GM19463 (cell line): Measurements from ENCODE around the gene C10orf105.
A peak's percentile ranks its signal among the peaks of the same experiment; 100 is the strongest.

Experiments
- ATAC-seq: cut with Tn5 transposase; IDR thresholded peaks from one replicate; pipeline ENCODE4 v1.9.1; 2021; ENCODE audit warnings: mild to moderate bottlenecking, moderate library complexity; ENCODE audit not compliant: unreplicated experiment

Gene C10orf105

DNA sequence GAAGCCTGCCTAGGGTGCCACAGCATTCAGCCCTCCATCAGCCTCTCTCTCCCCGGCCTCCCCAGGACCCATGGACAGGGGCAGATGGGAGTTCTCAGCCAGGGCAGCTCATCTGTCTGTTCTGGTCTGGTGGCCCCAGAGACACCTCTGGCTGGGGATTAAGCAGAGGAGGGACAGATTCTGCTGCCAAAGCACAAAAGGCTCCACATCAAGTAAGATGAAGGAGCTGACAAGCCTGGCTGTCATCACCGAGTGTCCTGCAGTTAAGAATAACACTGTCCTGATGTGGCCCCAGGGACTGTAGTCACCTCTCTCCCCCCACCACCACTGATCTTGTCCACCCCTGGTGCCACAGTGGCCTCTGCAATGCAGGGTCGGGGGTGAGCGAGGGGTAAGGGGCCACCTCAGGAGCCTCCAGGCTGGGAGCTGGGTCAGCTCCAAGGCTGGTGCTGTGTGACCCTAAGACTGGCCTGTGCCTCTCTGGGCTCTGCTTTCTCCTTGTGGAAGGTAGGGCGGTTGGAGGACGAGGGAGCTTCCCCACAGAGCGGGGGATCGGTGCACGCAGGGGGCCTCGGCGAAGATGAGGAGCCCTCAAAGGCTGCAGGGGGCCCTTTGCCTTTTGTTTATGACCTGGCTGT lies 18.7 kb downstream of the C10orf105 start:
- ATAC-seq, result no peak

DNA sequence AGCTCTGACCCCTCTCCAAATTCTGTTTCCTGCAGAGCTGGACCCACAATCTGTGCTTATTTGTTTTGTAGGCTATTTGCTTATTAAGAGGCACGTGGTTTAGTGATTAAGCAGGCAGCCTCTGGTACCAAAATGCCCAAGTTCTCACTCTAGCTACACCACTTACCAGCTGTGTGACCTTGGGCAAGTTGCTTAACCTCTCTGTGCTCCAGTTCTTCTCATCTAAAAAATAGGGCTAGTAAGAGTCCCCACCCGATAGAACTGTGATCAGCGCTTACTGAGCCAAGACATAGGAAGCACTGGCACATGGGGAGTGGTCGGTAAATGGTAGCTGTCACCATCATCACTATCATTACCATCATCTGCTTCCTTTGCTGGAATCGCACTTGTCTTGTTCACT lies 20.8 kb downstream of the C10orf105 start:
- no peak for ATAC-seq

DNA sequence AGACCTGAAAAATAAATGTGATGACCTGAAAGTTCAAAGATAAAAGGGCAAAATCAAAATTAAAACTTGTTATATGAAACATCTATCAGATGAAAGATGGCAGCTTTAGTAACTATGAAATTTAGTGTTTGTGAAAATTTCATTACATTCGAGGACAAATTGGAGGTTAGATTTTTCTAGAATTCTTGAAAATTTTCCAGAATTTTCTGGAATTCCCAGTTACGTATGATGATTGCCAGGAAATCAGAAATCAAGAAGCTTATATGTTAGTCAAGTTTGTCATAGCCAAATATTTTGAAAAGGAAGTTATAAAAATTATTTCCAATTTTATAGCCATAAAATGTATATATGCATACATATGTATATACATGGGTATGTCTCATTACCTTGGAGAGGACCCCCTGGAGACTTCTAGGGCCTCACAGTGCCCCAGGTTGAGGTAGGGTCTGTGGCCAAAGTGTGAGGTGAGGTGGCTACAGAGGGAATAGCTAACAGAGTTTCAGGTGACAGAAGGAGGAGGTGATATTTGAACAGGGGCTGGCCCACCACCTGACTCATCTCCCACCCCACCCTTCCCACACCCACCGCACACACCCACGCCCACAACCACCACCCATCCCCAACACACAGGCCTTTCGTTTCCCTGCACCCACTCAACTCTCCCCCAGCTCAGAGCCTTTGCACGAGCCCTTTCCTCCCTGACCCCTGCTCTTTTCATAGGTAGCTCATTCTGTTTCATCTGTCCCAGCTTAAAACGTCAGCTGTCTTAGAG lies 21.5 kb downstream of the C10orf105 start:
- ATAC-seq, result no peak

DNA sequence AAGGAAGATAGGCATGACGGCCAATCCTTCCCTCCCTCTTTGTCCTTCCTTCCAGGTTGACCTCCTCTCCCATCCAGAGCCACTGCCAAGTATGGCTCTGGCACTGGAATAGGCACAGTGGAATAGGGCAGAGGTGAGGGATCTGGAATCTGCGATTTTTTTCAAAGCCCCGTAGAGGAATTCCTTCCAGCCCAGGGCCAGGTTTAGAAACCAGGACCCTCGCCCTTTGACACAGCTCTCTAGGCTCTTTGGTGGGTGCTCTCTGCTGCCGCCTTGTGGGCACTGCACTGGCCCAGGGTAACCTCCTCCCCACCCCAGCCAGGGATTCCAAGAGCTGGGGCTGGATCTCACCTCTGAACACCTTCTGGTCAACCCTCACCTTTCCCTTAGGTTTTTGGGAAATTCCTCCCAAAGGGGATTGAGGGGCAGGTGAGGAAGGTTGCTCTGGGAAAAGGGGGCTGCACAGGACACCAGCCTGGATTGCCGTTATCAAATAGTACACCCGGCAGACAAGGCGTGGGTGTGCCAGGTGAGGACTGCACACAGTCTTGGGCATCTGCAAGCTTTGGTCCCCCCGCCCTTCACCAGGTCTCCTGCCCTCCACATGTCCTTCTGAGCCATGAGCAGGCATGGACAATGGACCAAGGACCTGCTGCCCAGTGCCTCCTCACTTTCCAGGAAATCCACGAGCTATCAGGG lies 22.8 kb downstream of the C10orf105 start:
- no peak for ATAC-seq

DNA sequence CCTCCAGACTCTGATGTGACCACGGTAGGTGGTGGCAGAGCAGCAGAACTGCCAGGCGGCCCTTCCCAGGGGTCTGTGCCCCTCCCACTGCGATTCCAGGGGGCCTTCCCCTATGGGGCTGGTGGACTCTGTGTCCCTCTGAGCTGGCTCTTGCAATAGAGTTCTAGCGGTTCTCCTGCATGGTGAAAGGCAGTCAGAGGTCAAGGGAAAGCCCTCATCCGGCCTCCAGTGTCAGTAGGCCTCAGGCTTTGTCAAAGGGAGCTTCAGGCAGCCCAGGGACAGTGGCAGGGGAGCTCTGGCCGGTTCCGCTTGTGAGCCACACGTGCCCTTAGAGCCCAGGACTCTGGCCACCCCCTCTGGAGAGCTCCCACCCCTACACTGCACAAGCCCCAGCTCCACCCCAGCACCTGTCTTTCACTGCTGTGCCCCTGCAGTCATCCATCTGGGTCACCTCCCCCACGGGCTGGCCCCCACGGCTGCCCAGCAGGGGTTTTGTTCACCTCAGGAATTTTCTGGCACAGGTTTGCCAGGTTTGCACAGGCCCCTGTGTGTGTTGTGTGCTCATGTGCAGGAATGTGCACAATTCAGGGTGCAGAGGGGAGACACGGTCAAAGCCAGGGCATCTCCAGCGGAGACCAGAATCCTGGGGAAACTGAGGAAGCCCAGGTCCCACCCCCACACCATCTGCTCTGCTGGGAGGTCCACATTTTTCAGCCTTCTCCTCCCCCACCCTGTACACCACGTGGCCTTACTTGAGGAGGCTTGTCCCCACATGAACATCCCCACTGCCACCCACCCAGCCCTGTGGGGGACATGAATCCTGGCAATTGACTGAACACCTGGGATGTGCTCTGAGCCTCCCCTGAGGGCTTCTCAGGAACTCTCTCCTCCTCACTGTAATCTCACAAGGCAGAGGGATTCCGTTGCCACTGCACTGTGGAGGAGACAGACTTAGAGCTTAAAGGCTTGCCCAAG lies 23.8 kb downstream of the C10orf105 start:
- ATAC-seq, result no peak

DNA sequence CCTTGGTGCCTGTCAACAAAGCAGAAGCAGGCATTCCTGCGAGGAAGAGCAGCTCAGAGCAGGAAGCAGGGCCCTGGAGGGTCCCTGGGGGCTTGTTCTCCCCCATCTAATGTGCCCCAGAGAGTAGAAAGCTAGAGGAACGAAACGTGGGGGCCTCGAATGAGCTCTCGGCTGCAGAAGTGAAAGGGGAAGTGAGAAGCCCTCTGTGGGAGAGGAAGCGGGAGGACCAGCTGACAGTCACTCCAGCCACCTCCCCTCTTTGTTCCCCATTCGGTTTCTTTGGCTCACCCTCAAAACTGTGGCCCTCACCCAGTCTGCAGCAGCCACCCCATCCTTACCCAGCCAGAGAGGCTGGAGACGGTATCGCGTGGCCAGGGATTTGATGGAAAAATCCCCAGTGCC lies 25.0 kb downstream of the C10orf105 start:
- peak; percentile 81 for ATAC-seq

DNA sequence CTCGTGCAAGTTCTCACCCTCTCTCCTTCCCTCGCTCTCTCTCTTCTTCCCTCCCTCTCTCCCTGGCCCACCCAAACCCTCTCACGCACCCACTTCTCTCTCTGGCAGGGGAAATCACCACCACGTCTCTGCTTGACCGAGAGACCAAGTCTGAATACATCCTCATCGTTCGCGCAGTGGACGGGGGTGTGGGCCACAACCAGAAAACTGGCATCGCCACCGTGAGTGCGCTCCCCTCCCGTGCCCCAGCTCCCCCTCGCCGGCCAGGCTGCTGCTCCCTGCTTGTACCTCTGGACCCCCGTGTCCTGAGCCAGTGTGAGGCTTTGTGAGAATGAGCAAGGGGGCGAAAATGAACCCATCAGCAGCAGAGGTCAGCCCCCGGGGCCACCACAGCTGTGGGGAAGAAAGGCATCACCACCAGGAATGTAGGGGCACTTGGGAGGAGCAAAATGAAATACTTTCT lies 25.5 kb downstream of the C10orf105 start:
- no peak for ATAC-seq

DNA sequence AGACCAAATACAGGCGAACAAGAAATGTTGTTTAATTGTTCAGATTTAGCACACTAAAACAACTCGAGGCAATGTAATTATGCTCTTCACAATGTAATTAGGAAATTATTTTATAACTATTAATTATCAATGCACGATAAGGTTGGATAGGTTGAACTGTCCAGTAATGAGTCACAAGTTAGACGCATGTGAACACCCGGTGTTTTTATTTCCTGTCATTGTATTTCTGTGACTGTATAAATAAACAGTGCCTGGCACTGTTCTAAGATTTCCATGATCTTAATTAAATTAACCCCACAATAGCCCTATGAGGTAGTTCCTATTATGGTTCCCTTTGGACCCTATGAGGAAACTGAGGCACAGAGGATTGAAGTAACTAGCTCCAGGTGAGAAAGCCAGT lies 26.2 kb downstream of the C10orf105 start:
- ATAC-seq, result no peak

DNA sequence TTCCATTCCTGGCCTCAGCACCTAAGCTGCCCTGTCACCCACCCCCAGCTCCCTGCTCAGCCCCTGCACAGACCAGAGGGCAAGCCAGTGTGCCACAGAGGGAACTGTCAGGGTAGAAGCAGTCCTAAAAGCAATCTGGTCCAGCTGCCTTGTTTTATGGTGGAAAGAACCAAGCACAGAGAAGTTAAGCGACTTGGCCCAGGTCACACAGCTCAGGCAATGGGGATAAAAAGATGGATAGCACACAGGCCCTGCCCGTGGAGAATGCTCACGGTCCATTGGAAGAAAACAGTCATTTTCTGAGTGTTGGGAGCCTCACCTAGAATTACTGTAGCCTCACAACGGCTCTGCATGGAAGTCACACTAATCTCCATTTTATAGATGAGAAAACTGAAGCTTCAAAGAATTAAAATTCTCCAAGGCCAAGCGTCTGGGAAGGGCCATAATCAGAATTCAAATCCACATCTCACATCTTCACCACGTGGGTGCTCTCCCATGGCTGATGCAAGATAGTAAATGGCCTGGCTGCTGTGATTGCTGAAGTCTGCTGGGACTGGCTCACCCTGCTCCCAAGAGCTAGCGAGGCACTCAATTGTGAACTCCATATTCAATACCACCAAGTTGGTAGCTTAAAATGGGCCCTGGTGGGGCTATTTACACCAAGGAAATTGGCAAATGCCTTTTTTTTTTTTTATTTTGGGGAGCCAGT lies 26.8 kb downstream of the C10orf105 start:
- no peak for ATAC-seq

DNA sequence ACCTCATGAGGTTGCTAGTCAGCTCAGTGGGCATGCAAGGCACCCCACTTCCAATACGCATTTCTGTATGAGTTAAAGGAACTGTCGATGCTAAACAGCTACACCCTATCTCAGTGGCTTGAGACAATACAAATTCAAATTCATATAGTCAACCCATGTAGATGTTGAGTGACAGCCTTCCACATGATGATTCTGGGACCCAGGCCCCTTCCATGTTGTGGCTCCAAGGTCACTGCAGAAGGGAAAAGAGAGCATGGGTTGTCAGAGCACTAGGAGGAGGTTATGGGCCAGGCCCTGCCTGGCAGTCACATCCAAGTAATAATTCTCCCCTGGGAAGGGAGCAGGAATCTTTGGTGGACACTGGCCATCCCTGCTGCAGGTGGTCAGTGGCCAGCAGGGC lies 28.2 kb downstream of the C10orf105 start:
- ATAC-seq, result no peak

DNA sequence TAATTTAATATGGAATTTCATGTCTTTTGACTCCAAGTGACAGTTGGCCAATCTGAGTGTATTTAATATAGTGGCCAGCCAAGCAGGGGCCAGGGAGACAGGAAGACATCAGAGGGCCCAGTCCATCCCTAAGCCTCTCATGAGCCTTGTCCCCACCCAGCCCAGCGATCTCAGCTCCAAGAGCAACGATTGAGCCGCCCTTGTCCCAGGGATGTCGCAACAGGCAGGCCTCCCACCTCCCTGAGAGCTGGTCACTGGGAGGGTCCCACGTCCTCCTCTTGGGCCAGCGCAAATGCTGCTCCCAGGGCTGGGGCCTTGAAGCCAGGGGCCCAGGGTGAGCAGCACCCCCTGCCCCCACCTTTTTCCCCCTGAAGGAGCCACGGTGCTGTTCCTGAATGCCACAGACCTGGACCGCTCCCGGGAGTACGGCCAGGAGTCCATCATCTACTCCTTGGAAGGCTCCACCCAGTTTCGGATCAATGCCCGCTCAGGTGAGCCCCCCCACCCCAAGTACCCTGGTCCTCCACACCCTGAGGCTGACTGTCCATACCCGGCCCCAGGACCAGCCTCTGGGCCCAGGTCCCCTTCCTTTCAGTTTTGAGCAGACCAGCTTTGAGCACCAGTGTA lies 29.4 kb downstream of the C10orf105 start:
- no peak for ATAC-seq

DNA sequence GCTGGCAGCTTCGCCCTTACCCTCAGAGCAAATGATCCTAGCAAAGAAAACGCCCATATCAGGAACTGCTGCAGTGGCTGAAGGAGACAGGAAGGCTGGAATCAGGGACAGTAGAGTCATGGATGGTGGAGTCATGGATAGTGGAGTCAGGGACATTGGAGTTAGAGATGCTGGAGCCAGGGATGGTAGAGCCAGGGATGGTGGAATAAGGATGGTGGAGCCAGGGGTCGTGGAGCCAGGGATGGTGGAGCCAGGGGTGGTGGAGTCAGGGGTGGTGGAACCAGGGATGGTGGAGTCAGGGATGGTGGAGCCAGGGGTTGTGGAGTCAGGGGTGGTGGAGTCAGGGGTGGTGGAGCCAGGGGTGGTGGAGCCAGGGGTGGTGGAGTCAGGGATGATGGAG lies 31.3 kb downstream of the C10orf105 start:
- ATAC-seq, result no peak

DNA sequence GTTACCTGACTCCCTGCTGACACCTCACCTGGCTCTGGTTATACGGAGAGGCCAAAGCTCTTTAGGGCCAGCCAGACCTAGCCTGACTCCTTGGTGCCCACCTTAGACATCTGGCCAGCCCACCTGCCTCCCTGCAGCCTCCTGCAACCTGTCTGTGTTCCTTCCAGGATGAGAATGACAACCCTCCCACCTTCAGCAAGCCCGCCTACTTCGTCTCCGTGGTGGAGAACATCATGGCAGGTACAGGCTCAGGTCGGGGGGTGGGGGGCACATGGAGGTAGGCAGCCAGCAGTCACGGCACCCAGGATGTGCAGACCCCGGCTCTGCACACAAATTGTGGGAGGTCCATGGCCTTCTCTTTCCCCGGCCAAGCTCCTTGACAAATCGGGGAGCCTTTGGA lies 32.1 kb downstream of the C10orf105 start:
- ATAC-seq, result no peak

DNA sequence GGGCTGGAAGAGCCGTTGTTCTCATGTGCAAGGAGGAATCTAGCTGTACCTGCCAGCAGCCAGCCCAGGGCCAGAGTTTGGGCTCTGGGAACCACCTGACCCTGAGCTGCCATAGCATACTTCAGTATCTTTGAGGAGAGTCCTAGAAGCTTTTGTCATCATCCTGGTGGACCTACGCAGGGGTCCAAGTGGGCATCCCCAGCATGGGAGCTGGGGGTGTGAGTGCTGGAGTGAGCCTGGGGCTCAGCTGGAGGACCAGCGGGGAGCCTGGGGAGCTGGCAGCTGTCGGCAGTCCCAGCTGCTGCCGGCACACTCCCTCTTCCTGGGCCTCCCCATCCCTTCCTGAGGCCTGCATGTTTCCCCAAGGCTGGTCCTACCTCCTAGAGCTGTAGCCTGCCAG lies 32.5 kb downstream of the C10orf105 start:
- ATAC-seq, result no peak

DNA sequence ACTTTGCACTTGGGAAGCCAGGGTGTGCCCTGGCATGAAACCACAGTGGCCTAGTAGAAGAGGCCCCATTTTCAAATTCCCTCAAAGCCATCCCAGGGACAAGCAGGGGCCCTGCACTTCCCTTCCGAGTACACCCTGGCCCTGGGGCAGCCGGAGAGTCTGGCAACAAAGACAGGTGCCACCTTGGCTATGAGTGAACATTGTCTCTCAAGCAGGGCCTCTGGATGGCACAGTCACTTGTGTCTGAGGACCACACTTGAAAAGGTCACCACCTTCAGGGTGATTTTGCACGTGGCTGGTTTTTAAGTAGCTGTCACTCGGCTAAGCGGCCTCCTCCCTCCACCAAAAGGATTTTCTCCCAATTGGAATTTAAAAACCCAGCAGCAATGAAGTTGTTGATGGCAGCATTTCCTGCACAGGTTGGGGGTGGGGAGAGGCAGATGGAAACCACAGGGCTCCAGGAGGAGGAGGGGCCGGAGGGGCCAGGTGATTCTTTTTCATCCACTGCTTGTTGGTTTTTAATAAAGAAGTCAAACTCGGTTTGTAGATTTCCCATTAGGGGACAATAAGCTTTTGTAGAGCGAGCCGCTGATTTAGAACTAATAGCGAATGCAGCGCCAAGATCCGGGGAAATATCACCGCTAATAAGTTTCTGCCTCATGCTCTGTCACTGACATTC lies 33.9 kb downstream of the C10orf105 start:
- ATAC-seq, result no peak

DNA sequence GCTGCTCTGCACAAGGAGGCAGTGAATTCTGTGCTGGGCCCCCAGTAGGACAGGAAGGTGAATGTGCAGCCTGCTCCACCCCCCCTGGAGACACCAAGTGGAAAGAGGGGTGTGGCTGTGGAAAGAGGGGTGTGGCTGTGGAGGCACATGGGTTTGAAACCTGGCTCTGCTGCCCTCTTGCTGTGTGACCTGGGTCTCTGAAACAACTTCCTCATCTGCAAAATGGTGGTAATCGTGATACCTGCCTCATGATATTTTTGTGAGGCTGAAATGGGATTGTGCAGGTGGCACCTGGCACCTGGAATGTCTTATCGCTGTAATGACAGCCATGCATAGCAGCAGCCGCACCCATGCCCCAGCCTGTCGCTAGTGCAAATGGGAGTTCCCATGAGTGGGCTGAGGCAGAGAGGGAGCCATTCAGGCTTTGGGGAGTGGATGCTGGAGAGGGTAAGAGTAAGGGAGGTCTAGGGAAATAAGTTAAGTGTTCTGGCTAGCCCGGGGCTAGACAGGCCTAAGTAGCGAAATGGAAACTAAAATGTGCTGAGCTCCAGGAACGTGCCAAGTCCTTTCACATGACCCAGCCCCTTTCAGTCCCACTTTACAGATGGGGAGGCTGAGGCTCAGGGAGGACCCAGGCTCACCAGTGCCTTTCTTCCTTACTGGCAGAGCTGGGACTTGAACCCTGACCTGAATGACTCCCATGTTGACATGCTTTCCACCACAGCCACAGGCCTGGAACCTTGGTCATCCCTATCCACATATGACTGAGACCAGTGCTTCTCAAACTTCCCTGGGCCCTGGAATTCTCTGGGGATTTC lies 35.0 kb downstream of the C10orf105 start:
- no peak for ATAC-seq

DNA sequence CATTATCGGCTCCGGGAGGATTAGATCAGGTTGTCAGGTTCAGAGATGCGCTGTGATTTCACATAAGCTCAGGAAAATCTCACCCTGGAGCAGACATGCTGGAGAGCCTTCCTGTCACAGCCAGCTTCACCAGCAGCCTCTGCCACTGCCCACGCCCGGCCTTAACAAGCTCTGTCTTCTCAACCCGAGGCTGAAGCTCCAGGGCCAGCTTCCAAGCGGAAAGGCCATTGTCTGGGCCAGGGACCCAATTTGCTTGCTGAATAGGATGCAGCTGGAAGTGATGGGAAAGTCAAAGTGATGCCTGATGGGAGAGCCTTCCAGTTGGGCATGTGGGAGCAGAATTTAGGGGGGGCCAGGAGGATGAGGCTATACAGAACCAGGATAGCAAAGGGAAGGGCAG lies 36.3 kb downstream of the C10orf105 start:
- no peak for ATAC-seq

DNA sequence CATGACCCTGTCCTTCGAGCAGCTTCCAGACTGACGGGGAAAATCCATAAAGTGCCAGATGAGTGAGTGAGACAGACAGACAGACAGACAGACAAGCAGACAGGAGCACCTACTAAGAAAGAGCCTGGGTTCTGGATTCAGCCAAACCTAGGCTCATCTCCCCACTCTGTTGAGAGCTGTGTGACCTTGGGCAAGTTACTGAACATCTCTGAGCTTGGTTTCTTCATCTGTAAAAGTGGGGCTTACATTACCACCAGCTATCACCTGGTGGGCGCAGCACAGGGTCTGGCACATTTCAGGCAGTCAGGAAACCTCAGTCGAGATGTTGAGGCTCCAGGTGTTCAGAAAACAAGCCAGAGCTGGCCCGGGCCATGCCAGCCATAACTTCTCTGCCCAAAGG lies 37.6 kb downstream of the C10orf105 start:
- ATAC-seq, result no peak
